Heart left ventricle (tissue), 16 donors: ENCODE measurements around the gene STXBP1. TPM values are rescaled to one million over a fixed set of nuclear protein-coding genes. Genes with fewer than 3 reads are reported as not detected.

Experiments
- ATAC-seq, 4 donors: fragments of 200-7000 bp; cut with Tn5 transposase; one replicate each; pipeline ENCODE4 v1.9.1; 2020 to 2022; ENCODE audit warnings: moderate library complexity in 4 of 4, mild to moderate bottlenecking in 3 of 4, moderate number of reproducible peaks in 1 of 4
- DNase-seq, 5 donors: peaks; one replicate each; pipeline ENCODE4 v3.0.0-alpha.2; 2020
- H3K27ac ChIP-seq, 12 donors: fragments of 200-600 bp; sonication (generic) in 4 of 12; one replicate each; pipeline versions ENCODE4 v1.5.0 to v1.8.0; 2016 to 2022; ENCODE audit warnings: mild to moderate bottlenecking in 2 of 12
- H3K27me3 ChIP-seq, 9 donors: fragments of 200-600 bp; sonication (generic) in 2 of 9; one replicate each; pipeline versions ENCODE4 v1.5.1 to v1.8.0; 2016 to 2022; ENCODE audit warnings: mild to moderate bottlenecking in 3 of 9
- H3K36me3 ChIP-seq, 9 donors: fragments of 200-600 bp; sonication (generic) in 2 of 9; one replicate each; pipeline versions ENCODE4 v1.5.0 to v1.8.0; 2018 to 2022; ENCODE audit warnings: mild to moderate bottlenecking in 2 of 9
- H3K4me1 ChIP-seq, 12 donors: fragments of 200-600 bp; sonication (generic) in 4 of 12; one replicate each; pipeline versions ENCODE4 v1.5.0 to v1.8.0; 2016 to 2022; ENCODE audit warnings: mild to moderate bottlenecking in 3 of 12
- H3K4me3 ChIP-seq, 12 donors: fragments of 200-600 bp; sonication (generic) in 4 of 12; one replicate each; pipeline versions ENCODE4 v1.5.0 to v1.8.0; 2017 to 2022; ENCODE audit warnings: mild to moderate bottlenecking in 9 of 12, moderate library complexity in 4 of 12
- H3K9me3 ChIP-seq, 12 donors: fragments of 200-600 bp; sonication (generic) in 4 of 12; one replicate each; pipeline versions ENCODE4 v1.5.0 to v1.8.0; 2016 to 2022; ENCODE audit warnings: mild to moderate bottlenecking in 1 of 12
- POLR2A ChIP-seq, 2 donors: fragments of 450-650 bp; IDR thresholded peaks; one replicate each; pipeline ENCODE4 v1.6.1; 2017; ENCODE audit warnings: antibody characterized with exemption in 2 of 2, mild to moderate bottlenecking in 2 of 2, moderate library complexity in 2 of 2
- WGBS, 4 donors: extraction: QIAGEN DNeasy Blood & Tissue Kit in 2 of 4; methylation state at CpG; one replicate each; pipeline versions ENCODE4 v1.1.5 to v1.1.7; 2013 to 2018; 5-methylcytosine and 5-hydroxymethylcytosine counted together
- intact Hi-C, 10 donors: fragments of 100-400 bp; cut with DNase I; formaldehyde crosslinking; loops; one replicate each; pipeline versions ENCODE4 v1.11.1 to v1.14.2; 2022
- polyA plus RNA-seq, 2 donors: library from polyadenylated mRNA; stranded (reverse); fragments of 200-250 nt; gene quantifications; one replicate each; pipeline ENCODE4 v1.2.3, GENCODE V29; 2013
- total RNA-seq, 9 donors: library from RNA; depleted of rRNA in 2 of 9; stranded (reverse); fragments of >200 nt in 2 of 9; fragmentation: NEBNext Ultra II Directional in 3 of 9; extraction: Animal tissue kit (Norgen Biotek cat#: 25700) in 3 of 9; gene quantifications; one replicate each; pipeline versions ENCODE4 v1.1.0 to v1.2.4, GENCODE V29; 2016 to 2023
- TF ChIP-seq, protein P1 (sequence below), 12 donors: fragments of 200-600 bp; sonication (generic) in 4 of 12; IDR thresholded peaks; one replicate each; pipeline versions ENCODE4 v1.5.0 to v1.8.0; 2018 to 2022; ENCODE audit warnings: antibody characterized with exemption in 12 of 12, mild to moderate bottlenecking in 5 of 12
- donor health status: ischemic (EF 13 %, LVEDD 7.1; RV severe dilation, severe dysfunction).
- donor health status: healthy with polysubstance abuse.
- donor health status: DM: no; HTN: yes; CAD: no.
- donor health status: DM: no; HTN: no; CAD: no.
- donor health status: ischemic (EF 25% LVEDD 6.9; RV normal size, moderate dysfunction).
- donor health status: ischemic (EF 25% LVEDD 5.7; RV mildly dilated, moderate dysfunction).
- donor health status: healthy.
- donor health status: DM: yes; HTN: yes; CAD: no.
- donor health status: ischemic (EF 35%, LVEDD 5.7; RV mildly dilated, moderate dysfunction).
- donor health status: nonischemic (EF 11% LVEDD 7.7; RV severe dilation, severe dysfunction).
- donor health status: DM: yes; HTN: yes; CAD: no.
- donor health status: PGD.
- donor health status: ischemic (EF 29% LVEDD 5.4; RV normal size, mild dysfunction).
- donor health status: nonischemic (EF 23%, LVEDD 6.1; RV moderate dilation, normal function).

STXBP1 gene
- total and polyA plus RNA-seq, 11 donors, result 14.0 to 102 (median 44.5) TPM

DNA sequence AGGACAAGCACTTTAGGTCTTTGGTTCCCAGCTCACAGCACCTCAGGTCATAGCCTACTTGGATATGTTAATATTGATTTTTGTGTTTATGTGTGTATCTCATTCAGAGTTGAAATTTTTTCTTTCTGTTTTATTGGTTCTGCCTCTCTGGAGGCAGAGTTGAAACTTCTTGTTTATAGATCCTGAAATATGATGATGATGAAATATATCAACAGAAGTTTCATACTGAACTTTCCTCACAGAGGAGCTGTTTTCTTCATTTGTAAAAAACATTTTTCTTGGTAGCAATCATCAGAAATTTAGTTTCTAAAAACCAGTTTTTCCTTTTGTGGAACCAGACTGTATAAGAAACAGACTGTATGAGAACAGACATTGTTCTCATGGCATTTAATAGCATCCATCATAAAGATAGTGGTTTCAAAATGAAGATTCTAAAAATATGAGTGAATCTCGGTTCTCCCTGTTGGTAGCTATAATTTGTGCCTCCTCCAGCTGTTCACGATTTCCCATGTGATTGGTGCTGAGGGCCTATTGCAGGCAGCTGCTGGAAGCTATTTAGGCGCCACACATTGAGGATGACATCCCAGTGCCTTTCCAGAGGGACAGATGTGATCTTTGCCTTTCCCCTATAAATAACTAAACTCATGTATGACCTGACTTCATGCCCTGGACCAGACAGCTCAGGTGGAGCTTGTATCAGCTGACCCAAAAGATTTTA is 55.2 kb downstream of the STXBP1 start:
- Histone ChIP-seq H3K36me3 (peaks cover 0 to 98% (median 91%) of the 10 kb centered on the region in 9 donors), H3K4me1 (peaks cover 0 to 15% (median 0%) of the 10 kb centered on the region in 12 donors), H3K4me3 (no peak overlapping the region), H3K27ac (no peak overlapping the region), H3K9me3 (no peaks in the 10 kb centered on the region), H3K27me3 (no peaks in the 10 kb centered on the region)
- 69 to 81% (median 74%) methylated on average over 3 of the region's 3 CpGs for WGBS, 4 donors
- TF ChIP-seq, protein P1, sequence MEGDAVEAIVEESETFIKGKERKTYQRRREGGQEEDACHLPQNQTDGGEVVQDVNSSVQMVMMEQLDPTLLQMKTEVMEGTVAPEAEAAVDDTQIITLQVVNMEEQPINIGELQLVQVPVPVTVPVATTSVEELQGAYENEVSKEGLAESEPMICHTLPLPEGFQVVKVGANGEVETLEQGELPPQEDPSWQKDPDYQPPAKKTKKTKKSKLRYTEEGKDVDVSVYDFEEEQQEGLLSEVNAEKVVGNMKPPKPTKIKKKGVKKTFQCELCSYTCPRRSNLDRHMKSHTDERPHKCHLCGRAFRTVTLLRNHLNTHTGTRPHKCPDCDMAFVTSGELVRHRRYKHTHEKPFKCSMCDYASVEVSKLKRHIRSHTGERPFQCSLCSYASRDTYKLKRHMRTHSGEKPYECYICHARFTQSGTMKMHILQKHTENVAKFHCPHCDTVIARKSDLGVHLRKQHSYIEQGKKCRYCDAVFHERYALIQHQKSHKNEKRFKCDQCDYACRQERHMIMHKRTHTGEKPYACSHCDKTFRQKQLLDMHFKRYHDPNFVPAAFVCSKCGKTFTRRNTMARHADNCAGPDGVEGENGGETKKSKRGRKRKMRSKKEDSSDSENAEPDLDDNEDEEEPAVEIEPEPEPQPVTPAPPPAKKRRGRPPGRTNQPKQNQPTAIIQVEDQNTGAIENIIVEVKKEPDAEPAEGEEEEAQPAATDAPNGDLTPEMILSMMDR (IDR thresholded peaks at IDR 0.05), result no peak
- no peak for TF ChIP-seq POLR2A (IDR thresholded peaks at IDR 0.05)
- ATAC-seq, result no peak
- no peak for DNase-seq
- intact Hi-C loops, result loop anchor here in 2 of 10 donors (5.0 to 10.0 kb wide), 2 partner anchors 52 to 65 kb away; partner anchors contain the start of gene STXBP1 (in 1 of the 2)

DNA sequence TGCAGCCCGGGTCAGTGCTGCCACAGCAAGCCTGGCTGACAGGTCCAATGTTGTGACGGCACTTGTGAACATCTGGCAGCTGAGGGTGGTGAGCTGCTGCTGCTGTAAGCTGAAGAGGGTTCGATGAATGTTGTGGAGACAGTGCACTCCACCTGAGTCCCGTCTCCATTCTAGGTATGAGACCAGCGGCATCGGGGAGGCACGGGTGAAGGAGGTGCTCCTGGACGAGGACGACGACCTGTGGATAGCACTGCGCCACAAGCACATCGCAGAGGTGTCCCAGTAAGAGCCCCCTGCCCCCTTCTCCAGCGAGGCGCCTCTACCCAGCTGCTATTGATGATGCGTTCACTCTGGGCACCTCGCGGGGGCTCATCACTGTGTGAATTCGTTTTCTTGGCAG is 55.8 kb downstream of the STXBP1 start:
- H3K4me3 ChIP-seq, result no peak overlapping the region
- H3K4me1 ChIP-seq, result peaks cover 0 to 15% (median 0%) of the 10 kb centered on the region in 12 donors
- 90 to 94% (median 92%) methylated on average over 17 to 18 of the region's 18 CpGs for WGBS, 4 donors
- H3K36me3 ChIP-seq, result peaks cover 0 to 98% (median 92%) of the 10 kb centered on the region in 9 donors
- no peaks in the 10 kb centered on the region for H3K27me3 ChIP-seq
- intact Hi-C loops, result loop anchor here in 2 of 10 donors (5.0 to 10.0 kb wide), 2 partner anchors 53 to 64 kb away; partner anchors contain the start of gene STXBP1 (in 1 of the 2)
- DNase-seq, result no peak
- no peaks in the 10 kb centered on the region for H3K9me3 ChIP-seq
- ATAC-seq, result no peak
- H3K27ac ChIP-seq, result no peak overlapping the region
- no peak for TF ChIP-seq POLR2A (IDR thresholded peaks at IDR 0.05)
- TF ChIP-seq, protein P1 (IDR thresholded peaks at IDR 0.05), result no peak

DNA sequence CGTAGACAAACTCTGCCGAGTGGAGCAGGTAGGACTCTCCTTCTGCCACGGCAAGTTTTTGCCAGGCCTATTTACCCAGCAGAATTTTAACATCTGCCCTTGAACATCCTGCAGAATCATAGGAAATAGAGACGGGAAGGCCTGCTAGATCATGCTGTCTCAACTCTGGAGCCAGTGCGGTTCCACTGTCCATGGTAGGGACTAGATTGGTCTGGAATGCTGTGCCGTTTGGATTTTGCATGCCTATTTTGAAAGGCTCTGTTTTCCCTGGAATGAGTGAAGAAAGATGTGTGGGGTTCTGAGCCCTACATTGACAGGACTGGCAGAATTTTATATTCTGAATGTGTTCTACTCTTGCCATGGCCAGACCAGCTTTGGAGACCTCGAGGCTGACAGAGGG is 61.2 kb downstream of the STXBP1 start:
- intact Hi-C loops, result no loop called here
- no peak for DNase-seq
- no peak overlapping the region for H3K4me3 ChIP-seq
- H3K4me1 ChIP-seq, result no peaks in the 10 kb centered on the region
- no peaks in the 10 kb centered on the region for H3K27me3 ChIP-seq
- no peak for ATAC-seq
- H3K36me3 ChIP-seq, result peaks cover 0 to 98% (median 89%) of the 10 kb centered on the region in 9 donors
- TF ChIP-seq, protein P1 (IDR thresholded peaks at IDR 0.05), result no peak
- no peak for TF ChIP-seq POLR2A (IDR thresholded peaks at IDR 0.05)
- no peaks in the 10 kb centered on the region for H3K9me3 ChIP-seq
- no peak overlapping the region for H3K27ac ChIP-seq
- 86 to 96% (median 91%) methylated on average over 7 of the region's 7 CpGs for WGBS, 4 donors

DNA sequence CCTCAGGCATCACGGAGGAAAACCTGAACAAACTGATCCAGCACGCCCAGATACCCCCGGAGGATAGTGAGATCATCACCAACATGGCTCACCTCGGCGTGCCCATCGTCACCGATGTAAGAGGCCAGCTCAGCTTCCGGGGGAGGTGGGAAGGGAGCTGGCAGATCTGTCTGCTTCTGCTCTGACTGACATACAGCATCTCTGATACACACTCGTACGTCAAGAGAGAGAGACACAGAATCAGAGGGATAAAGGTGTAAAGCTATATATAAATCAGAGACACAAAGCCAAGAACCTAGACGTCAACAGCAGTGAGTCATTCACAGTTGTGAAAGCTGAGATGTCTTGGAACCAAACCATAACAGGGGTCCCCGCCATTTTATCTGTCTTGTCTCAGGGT is 64.6 kb downstream of the STXBP1 start:
- H3K27me3 ChIP-seq, result no peaks in the 10 kb centered on the region
- no peaks in the 10 kb centered on the region for H3K9me3 ChIP-seq
- TF ChIP-seq POLR2A (IDR thresholded peaks at IDR 0.05), result no peak
- TF ChIP-seq, protein P1 (IDR thresholded peaks at IDR 0.05), result no peak
- peaks cover 0 to 99% (median 91%) of the 10 kb centered on the region in 9 donors for H3K36me3 ChIP-seq
- no peak overlapping the region for H3K27ac ChIP-seq
- intact Hi-C loops, result no loop called here
- H3K4me3 ChIP-seq, result no peak overlapping the region
- ATAC-seq (peak in 2 of 4 donors; percentile 85 to 86), DNase-seq (no peak)
- H3K4me1 ChIP-seq, result no peaks in the 10 kb centered on the region
- WGBS, 4 donors, result 84 to 89% (median 88%) methylated on average over 12 of the region's 12 CpGs
